CD4-positive, alpha-beta memory T cell (primary cell): ENCODE data around the gene FAM118B. TPM values are rescaled to one million over a fixed set of nuclear protein-coding genes. Genes with fewer than 3 reads are reported as not detected.

Experiments used
- CTCF ChIA-PET: fragments of 350-600 bp; sonication (Branson Sonifier 250); formaldehyde crosslinking; loops from one replicate; lab custom pipeline; 2021; ENCODE audit warnings: inconsistent platforms; ENCODE audit not compliant: partially characterized antibody; lab: Charles Lee
- POLR2A ChIA-PET: fragments of 350-600 bp; sonication (Branson Sonifier 250); formaldehyde crosslinking; loops from one replicate; lab custom pipeline; 2021; ENCODE audit not compliant: partially characterized antibody; lab: Charles Lee
- DNase-seq, 5 donors: peaks; one replicate each; pipeline versions ENCODE4 v3.0.0 to v3.0.0-alpha.2; 2020 to 2022; ENCODE audit warnings: mixed read lengths in 1 of 5
- H3K27ac ChIP-seq: one replicate; pipeline ENCODE4 v1.7.0; 2013; ENCODE audit warnings: low read depth, low read length
- H3K27me3 ChIP-seq: 2 replicates; pipeline ENCODE4 v1.7.0; 2013; ENCODE audit warnings: mild to moderate bottlenecking, low read length, moderate library complexity; ENCODE audit not compliant: insufficient read depth
- H3K36me3 ChIP-seq: 2 replicates; pipeline ENCODE4 v1.7.0; 2013; ENCODE audit warnings: mild to moderate bottlenecking, low read length, moderate library complexity; ENCODE audit not compliant: insufficient read depth
- H3K4me1 ChIP-seq: 2 replicates; pipeline ENCODE4 v1.7.0; 2013; ENCODE audit warnings: mild to moderate bottlenecking, low read length, moderate library complexity; ENCODE audit not compliant: insufficient read depth
- H3K4me3 ChIP-seq, 2 donors: one replicate each; pipeline ENCODE4 v1.7.0; 2013; ENCODE audit warnings: low read length in 2 of 2, mild to moderate bottlenecking in 1 of 2
- H3K9me3 ChIP-seq, 2 donors: one replicate each; pipeline ENCODE4 v1.7.0; 2013; ENCODE audit warnings: low read length in 2 of 2, control low read depth in 1 of 2; ENCODE audit not compliant: control insufficient read depth in 1 of 2
- H3K27ac Mint-ChIP-seq, 7 donors: one replicate each; pipeline ENCODE4 v1.8.0; 2020 to 2021; ENCODE audit warnings: mixed read lengths in 7 of 7, mild to moderate bottlenecking in 6 of 7, inconsistent platforms in 3 of 7, moderate library complexity in 3 of 7
- H3K27me3 Mint-ChIP-seq, 2 donors: one replicate each; pipeline ENCODE4 v1.8.0; 2020 to 2021; ENCODE audit warnings: mixed read lengths in 2 of 2
- H3K36me3 Mint-ChIP-seq, 2 donors: one replicate each; pipeline ENCODE4 v1.8.0; 2020 to 2021; ENCODE audit warnings: mixed read lengths in 2 of 2, inconsistent platforms in 1 of 2, mild to moderate bottlenecking in 1 of 2
- H3K4me1 Mint-ChIP-seq, 4 donors: one replicate each; pipeline ENCODE4 v1.8.0; 2020 to 2021; ENCODE audit warnings: mixed read lengths in 4 of 4, mild to moderate bottlenecking in 1 of 4
- H3K4me3 Mint-ChIP-seq, 8 donors: one replicate each; pipeline ENCODE4 v1.8.0; 2020 to 2021; ENCODE audit warnings: mixed read lengths in 8 of 8, mild to moderate bottlenecking in 7 of 8, moderate library complexity in 6 of 8, inconsistent platforms in 3 of 8
- H3K9me3 Mint-ChIP-seq, 8 donors: one replicate each; pipeline ENCODE4 v1.8.0; 2020 to 2021; ENCODE audit warnings: mixed read lengths in 8 of 8, mild to moderate bottlenecking in 5 of 8, inconsistent platforms in 3 of 8, moderate library complexity in 1 of 8
- intact Hi-C: fragments of 100-400 bp; cut with micrococcal nuclease; formaldehyde crosslinking; loops from one replicate; pipeline ENCODE4 v1.15.1; 2023
- polyA plus RNA-seq, 2 donors: library from polyadenylated mRNA; unstranded; fragments of 300-500 nt; fragmentation: Illumina TruSeq; gene quantifications; one replicate each; pipeline ENCODE4 v1.2.3, GENCODE V29; 2021
- total RNA-seq, 2 experiments: library from RNA; stranded (reverse); gene quantifications; one replicate each; pipeline ENCODE4 v1.2.3, GENCODE V29; 2021

Gene FAM118B
- total and polyA plus RNA-seq, 4 experiments from 2014 or later, result 8.4 to 13.7 (median 12.9) TPM

DNA sequence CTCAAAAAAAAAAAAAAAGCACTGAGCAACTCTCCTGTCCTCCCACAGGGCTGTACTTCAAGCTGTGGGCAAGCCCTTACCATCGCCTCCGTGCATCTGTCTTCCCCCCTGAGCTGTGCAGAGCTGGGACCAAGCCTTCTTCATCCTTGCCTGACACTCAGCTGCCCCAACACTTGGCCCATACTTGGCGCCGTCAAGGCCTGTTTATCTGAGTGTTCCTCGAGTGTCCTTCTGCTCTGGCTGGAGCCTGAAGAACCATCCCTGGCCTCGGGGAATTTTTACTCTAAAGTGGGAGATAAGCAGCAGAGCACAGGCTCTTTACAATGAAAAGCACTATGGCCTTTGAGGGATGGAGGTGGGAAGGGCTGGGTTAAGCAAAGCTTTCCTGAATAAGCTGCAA, 69.7 kb downstream of the FAM118B start:
- peak overlapping the region in 5 of 7 donors; percentile 7 to 98 (median 86) for H3K27ac Mint-ChIP-seq
- H3K36me3 ChIP-seq, result no peaks in the 10 kb centered on the region
- H3K4me3 ChIP-seq, result no peak overlapping the region
- ChIA-PET POLR2A (interaction anchor here (0.6 to 5.7 kb wide), 5 partner anchors 11 to 67 kb away, joined by 3 to 101 read pairs (median 13); partner anchors contain the start of genes DCPS, FOXRED1 and SRPRA), CTCF (interaction anchor here (1.5 to 1.8 kb wide), 2 partner anchors 11 to 29 kb away, joined by 5 to 8 read pairs; no protein-coding TSS in a partner anchor)
- H3K9me3 Mint-ChIP-seq, result no peaks in the 10 kb centered on the region
- no peaks in the 10 kb centered on the region for H3K27me3 Mint-ChIP-seq
- peaks cover 30 to 54% (median 43%) of the 10 kb centered on the region in 4 donors for H3K4me1 Mint-ChIP-seq
- H3K27me3 ChIP-seq, result no peaks in the 10 kb centered on the region
- H3K9me3 ChIP-seq, result no peaks in the 10 kb centered on the region
- H3K4me3 Mint-ChIP-seq, result peak overlapping the region in 5 of 8 donors; percentile 43 to 97 (median 95)
- H3K36me3 Mint-ChIP-seq, result peaks cover 9 to 14% of the 10 kb centered on the region in 2 donors
- no peak for DNase-seq
- intact Hi-C loops, result loop anchor here (5.0 to 10.0 kb wide), 3 partner anchors 76 to 656 kb away; partner anchors contain the start of genes CDON, CHEK1 and ST3GAL4
- no peak overlapping the region for H3K27ac ChIP-seq
- peaks cover 43% of the 10 kb centered on the region for H3K4me1 ChIP-seq

DNA sequence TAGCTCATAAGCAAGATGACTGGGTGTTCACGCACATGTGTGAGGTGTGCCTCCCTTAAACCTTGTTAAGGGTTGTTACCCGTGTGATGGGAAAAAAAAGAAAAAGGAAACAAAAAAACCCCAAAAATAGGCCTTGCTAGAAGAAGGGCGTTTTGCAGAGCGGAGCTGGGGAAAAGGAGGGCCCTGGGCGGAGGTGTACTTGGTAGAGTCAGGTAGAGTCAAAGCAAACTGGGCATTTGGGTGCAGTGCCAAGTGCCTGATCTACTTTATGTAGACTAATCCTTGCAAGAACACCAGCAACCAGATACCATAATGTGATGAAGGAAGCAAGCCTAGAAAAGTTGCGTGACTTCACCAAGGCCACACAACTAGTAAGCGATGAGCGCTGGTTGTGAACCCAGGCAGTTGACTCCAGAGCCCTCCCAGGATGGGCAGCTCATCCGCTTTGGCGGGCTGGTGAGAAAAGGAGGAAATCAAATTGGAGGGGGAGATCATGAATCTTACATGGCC, 70.1 kb downstream of the FAM118B start:
- H3K36me3 ChIP-seq, result no peaks in the 10 kb centered on the region
- no peak for DNase-seq
- no peaks in the 10 kb centered on the region for H3K9me3 Mint-ChIP-seq
- intact Hi-C loops, result loop anchor here (1.0 to 10.0 kb wide), 4 partner anchors 12 to 657 kb away; partner anchors contain the start of genes CDON, CHEK1, FOXRED1 and ST3GAL4
- H3K27me3 ChIP-seq, result no peaks in the 10 kb centered on the region
- peaks cover 30 to 59% (median 44%) of the 10 kb centered on the region in 4 donors for H3K4me1 Mint-ChIP-seq
- H3K9me3 ChIP-seq, result no peaks in the 10 kb centered on the region
- ChIA-PET POLR2A (interaction anchor here (0.6 to 5.7 kb wide), 6 partner anchors 11 to 67 kb away, joined by 3 to 101 read pairs (median 8); partner anchors contain the start of genes DCPS, FOXRED1 and SRPRA), CTCF (interaction anchor here (1.5 to 1.8 kb wide), 2 partner anchors 12 to 29 kb away, joined by 5 to 8 read pairs; no protein-coding TSS in a partner anchor)
- peaks cover 43% of the 10 kb centered on the region for H3K4me1 ChIP-seq
- H3K27ac Mint-ChIP-seq, result peak overlapping the region; percentile 86 to 98 (median 96)
- H3K27ac ChIP-seq, result peak overlapping the region; percentile 77
- H3K27me3 Mint-ChIP-seq, result no peaks in the 10 kb centered on the region
- peak overlapping the region; percentile 90 to 99 (median 94) for H3K4me3 Mint-ChIP-seq
- H3K4me3 ChIP-seq, result no peak overlapping the region
- peaks cover 9 to 15% of the 10 kb centered on the region in 2 donors for H3K36me3 Mint-ChIP-seq

DNA sequence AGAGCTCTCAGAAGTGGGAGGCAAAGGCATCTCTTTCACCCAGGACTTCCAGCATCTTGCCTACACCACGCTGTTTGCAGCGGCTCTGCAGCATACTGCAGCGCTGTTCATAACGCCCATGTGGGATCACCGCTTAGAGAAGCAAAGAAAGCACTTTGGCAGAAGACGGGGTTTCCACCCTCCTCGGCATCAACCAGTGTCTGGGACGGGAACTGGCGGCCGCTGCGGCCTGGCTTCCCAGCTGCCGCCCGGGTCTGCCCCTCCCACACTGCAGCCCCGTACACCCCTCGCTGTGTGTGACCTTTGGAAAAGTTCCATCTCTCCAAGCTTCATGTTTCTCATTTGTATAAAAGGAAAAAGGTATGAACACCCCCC, 70.8 kb downstream of the FAM118B start:
- ChIA-PET CTCF (interaction anchor here (1.3 to 1.8 kb wide), 3 partner anchors 12 to 28 kb away, joined by 3 to 8 read pairs (median 5); no protein-coding TSS in a partner anchor), POLR2A (interaction anchor here (0.6 to 5.7 kb wide), 8 partner anchors 9 to 73 kb away, joined by 3 to 101 read pairs (median 6); partner anchors contain the start of genes DCPS, FAM118B, FOXRED1 and RPUSD4)
- Histone ChIP-seq H3K27ac (peak overlapping the region; percentile 77), H3K36me3 (no peaks in the 10 kb centered on the region), H3K27me3 (no peaks in the 10 kb centered on the region), H3K9me3 (no peaks in the 10 kb centered on the region), H3K4me1 (peaks cover 43% of the 10 kb centered on the region), H3K4me3 (peak overlapping the region; percentile 73 to 83)
- Mint-ChIP-seq H3K9me3 (no peaks in the 10 kb centered on the region), H3K4me1 (peaks cover 30 to 63% (median 47%) of the 10 kb centered on the region in 4 donors), H3K36me3 (peaks cover 9 to 14% of the 10 kb centered on the region in 2 donors), H3K27me3 (no peaks in the 10 kb centered on the region), H3K4me3 (peak overlapping the region; percentile 90 to 99 (median 94)), H3K27ac (peak overlapping the region; percentile 86 to 98 (median 96))
- intact Hi-C loops, result loop anchor here (1.0 to 10.0 kb wide), 4 partner anchors 13 to 658 kb away; partner anchors contain the start of genes CDON, CHEK1, FOXRED1 and ST3GAL4
- DNase-seq, result peak; percentile 30 to 59 (median 43)

DNA sequence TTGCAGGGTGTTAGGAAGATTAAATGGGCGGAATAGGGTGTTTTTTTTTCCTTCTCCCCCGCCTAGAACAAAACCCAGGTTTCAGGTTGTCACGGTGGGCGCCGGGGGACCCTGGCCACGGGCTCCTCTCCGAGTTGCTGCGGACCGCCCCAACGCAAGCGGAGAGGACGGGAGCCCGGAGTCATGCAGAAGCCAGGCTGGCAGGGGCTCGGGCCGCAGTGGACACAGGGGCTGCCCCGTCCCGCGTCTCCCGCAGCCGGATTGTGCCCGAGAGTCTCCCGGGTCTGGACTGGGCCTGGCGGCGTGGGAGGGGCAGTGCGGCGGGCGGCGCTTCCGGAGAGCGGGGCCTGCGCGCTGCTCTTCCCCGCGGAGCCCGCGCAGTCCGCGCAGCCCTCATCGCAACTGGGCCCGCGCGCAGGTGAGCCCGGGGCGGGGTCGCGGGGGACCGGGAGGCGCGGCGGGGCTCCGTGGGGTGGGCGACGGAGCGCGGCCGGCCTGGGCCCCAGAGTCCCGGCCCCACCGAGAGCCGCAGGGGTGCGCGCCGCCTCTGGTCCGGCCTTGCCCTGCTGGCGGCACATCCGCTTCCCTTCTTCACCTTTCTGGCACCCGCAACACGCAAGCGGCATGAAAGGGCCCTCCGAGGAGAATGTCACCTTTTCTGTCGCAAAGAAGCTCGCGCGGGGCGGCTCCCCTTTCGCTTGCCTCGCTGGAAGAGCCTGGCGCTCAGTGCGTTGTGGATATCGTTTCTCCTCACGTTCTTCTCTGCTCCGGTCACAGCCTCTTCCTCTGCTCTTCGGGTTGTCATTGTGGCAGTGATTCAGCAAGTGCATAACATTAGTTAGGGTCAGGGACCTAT, 71.4 kb downstream of the FAM118B start, which contains the start of gene TIRAP:
TIRAP (plus strand) TSS at position 358 of the 856 bp plus-strand sequence. CDS start 7,802 bp downstream, outside the sequence.
- H3K27me3 Mint-ChIP-seq, result no peaks in the 10 kb centered on the region
- H3K4me1 Mint-ChIP-seq, result peaks cover 30 to 63% (median 47%) of the 10 kb centered on the region in 4 donors
- H3K36me3 ChIP-seq, result no peaks in the 10 kb centered on the region
- no peaks in the 10 kb centered on the region for H3K27me3 ChIP-seq
- no peaks in the 10 kb centered on the region for H3K9me3 Mint-ChIP-seq
- POLR2A ChIA-PET, result interaction anchor here (0.6 to 5.7 kb wide), 15 partner anchors 8 to 658 kb away, joined by 3 to 101 read pairs (median 4); partner anchors contain the start of genes CHEK1, DCPS, FAM118B and FOXRED1
- H3K4me3 Mint-ChIP-seq, result peak within 1 kb of the TSS; percentile 90 to 99 (median 96)
- H3K4me1 ChIP-seq, result peaks cover 43% of the 10 kb centered on the region
- CTCF ChIA-PET, result interaction anchor here (0.8 to 1.8 kb wide), 4 partner anchors 13 to 28 kb away, joined by 3 to 8 read pairs (median 4); partner anchors contain the start of genes DCPS and SRPRA
- H3K27ac Mint-ChIP-seq, result peak within 1 kb of the TSS; percentile 86 to 99 (median 98)
- intact Hi-C loops, result loop anchor here (1.0 to 10.0 kb wide), 6 partner anchors 14 to 658 kb away; partner anchors contain the start of genes CDON, CHEK1, DCPS and FAM118B
- peak within 1 kb of the TSS; percentile 83 to 98 for H3K4me3 ChIP-seq
- no peaks in the 10 kb centered on the region for H3K9me3 ChIP-seq
- peak within 1 kb of the TSS; percentile 77 for H3K27ac ChIP-seq
- H3K36me3 Mint-ChIP-seq, result peaks cover 2 to 14% of the 10 kb centered on the region in 2 donors
- peak; percentile 75 to 81 (median 77) for DNase-seq

DNA sequence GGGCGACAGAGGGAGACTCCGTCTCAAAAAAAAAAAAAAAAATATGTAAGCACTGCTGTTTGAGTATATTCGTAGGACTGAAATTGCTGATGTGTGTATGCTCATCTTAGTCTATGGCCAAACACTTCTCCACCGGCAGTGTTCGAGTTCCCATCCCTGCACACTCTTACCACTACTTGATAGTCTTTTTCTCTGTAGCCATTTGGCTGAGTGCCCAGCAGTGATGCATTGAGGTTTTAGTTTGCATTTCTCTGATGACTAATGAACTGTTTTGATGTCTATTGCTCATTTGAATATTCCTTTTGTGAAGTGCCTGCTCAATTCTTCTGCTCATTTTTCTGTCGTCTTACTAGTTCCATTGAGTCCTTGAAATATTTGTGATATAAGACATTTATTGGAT, 73.2 kb downstream of the FAM118B start:
- Mint-ChIP-seq H3K4me1 (peaks cover 29 to 55% (median 46%) of the 10 kb centered on the region in 4 donors), H3K9me3 (no peaks in the 10 kb centered on the region), H3K4me3 (peak overlapping the region; percentile 83 to 97 (median 88)), H3K27ac (peak overlapping the region; percentile 85 to 94 (median 91)), H3K27me3 (no peaks in the 10 kb centered on the region), H3K36me3 (peaks cover 3 to 21% of the 10 kb centered on the region in 2 donors)
- H3K27ac ChIP-seq, result no peak overlapping the region
- peak; percentile 78 to 94 (median 81) for DNase-seq
- H3K9me3 ChIP-seq, result no peaks in the 10 kb centered on the region
- POLR2A ChIA-PET, result interaction anchor here (0.7 to 5.7 kb wide), 2 partner anchors 14 to 398 kb away, joined by 3 to 101 read pairs; partner anchors contain the start of genes FOXRED1 and SRPRA
- H3K4me1 ChIP-seq, result peaks cover 43% of the 10 kb centered on the region
- no peaks in the 10 kb centered on the region for H3K27me3 ChIP-seq
- intact Hi-C loops, result loop anchor here (5.0 to 10.0 kb wide), 3 partner anchors 72 to 660 kb away; partner anchors contain the start of genes CDON, CHEK1 and ST3GAL4
- CTCF ChIA-PET, result no interaction called here
- H3K4me3 ChIP-seq, result no peak overlapping the region
- peaks cover 2% of the 10 kb centered on the region for H3K36me3 ChIP-seq

DNA sequence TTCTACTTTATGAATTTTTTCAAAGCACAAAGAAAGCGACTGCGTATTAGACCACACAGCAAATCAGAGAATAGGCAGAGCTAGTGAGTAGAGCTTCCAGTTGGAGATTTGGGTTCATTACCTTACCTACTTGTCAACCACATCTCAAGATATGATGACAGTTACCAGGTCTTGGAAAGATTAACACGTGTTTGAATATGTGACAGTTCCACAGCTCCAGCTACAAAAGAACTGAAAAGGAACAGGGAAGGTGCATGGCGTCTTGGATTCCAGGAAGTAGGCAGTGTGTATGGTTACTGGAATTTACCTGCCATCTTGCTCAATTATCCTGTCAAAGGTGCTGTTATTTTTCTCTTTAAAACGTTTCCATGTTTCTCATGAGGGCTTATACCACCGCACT, 76.7 kb downstream of the FAM118B start:
- Histone ChIP-seq H3K4me1 (peaks cover 26% of the 10 kb centered on the region), H3K27me3 (no peaks in the 10 kb centered on the region), H3K27ac (no peak overlapping the region), H3K9me3 (no peaks in the 10 kb centered on the region), H3K36me3 (peaks cover 28% of the 10 kb centered on the region), H3K4me3 (no peak overlapping the region)
- H3K36me3 Mint-ChIP-seq, result peaks cover 12 to 39% of the 10 kb centered on the region in 2 donors
- ChIA-PET POLR2A (interaction anchor here (1.2 kb wide), 1 partner anchor 20 kb away, joined by 3 read pairs; no protein-coding TSS in a partner anchor), CTCF (interaction anchor here (1.7 kb wide), 1 partner anchor 17 kb away, joined by 7 read pairs; no protein-coding TSS in a partner anchor)
- DNase-seq, result no peak
- no peak overlapping the region for H3K4me3 Mint-ChIP-seq
- no peaks in the 10 kb centered on the region for H3K27me3 Mint-ChIP-seq
- H3K9me3 Mint-ChIP-seq, result no peaks in the 10 kb centered on the region
- intact Hi-C loops, result loop anchor here (10.0 kb wide), 2 partner anchors 223 to 663 kb away; partner anchors contain the start of genes CDON and CHEK1
- peaks cover 16 to 27% (median 25%) of the 10 kb centered on the region in 4 donors for H3K4me1 Mint-ChIP-seq
- no peak overlapping the region for H3K27ac Mint-ChIP-seq
